HL-60 (cell line): ENCODE measurements around the gene DPYSL4.

Experiments used
- DNase-seq, 2 experiments: peaks; one replicate each; pipeline ENCODE4 v3.0.0-alpha.2; 2010 to 2020; ENCODE audit warnings: low read depth in 1 of 2, low spot score in 1 of 2
- H3K27ac ChIP-seq: fragments of 250-450 bp; sonication (Bioruptor Pico); replicated peaks from 2 replicates; pipeline ENCODE4 v1.5.1; 2020; ENCODE audit warnings: mild to moderate bottlenecking, moderate library complexity
- H3K27me3 ChIP-seq: fragments of 250-450 bp; sonication (Bioruptor Pico); 2 replicates; pipeline ENCODE4 v1.5.1; 2021; ENCODE audit warnings: mild to moderate bottlenecking, moderate library complexity; ENCODE audit not compliant: insufficient read depth, poor library complexity, severe bottlenecking
- H3K4me3 ChIP-seq: replicated peaks from 2 replicates; pipeline ENCODE4 v1.5.1; 2011; ENCODE audit warnings: mild to moderate bottlenecking, control low read depth, low read length; ENCODE audit not compliant: insufficient read depth
- CTCF ChIP-seq: IDR thresholded peaks from one replicate; pipeline ENCODE4 v1.5.1; 2011; ENCODE audit warnings: low read length, control low read depth, inconsistent platforms; ENCODE audit not compliant: insufficient read depth
- GABPA ChIP-seq: IDR thresholded peaks from 2 replicates; pipeline ENCODE4 v1.6.1; 2012; ENCODE audit warnings: low read depth
- POLR2AphosphoS5 ChIP-seq: IDR thresholded peaks from 2 replicates; pipeline ENCODE4 v1.6.1; 2012; ENCODE audit warnings: low read depth
- REST ChIP-seq: IDR thresholded peaks from 2 replicates; pipeline ENCODE4 v1.6.1; 2012; ENCODE audit warnings: low read depth; ENCODE audit not compliant: insufficient replicate concordance
- SPI1 ChIP-seq: IDR thresholded peaks from 2 replicates; pipeline ENCODE4 v1.6.1; 2012; ENCODE audit warnings: low read depth, mild to moderate bottlenecking, borderline replicate concordance

Gene DPYSL4

GRCh38 chr10:132209130-132209529 is 22.4 kb downstream of the DPYSL4 start:
- no peak for DNase-seq
- no peaks in the 10 kb centered on the region for H3K27me3 ChIP-seq
- H3K27ac ChIP-seq = no peak overlapping the region
- TF ChIP-seq POLR2AphosphoS5 = no peak
- TF ChIP-seq SPI1 = no peak
- TF ChIP-seq REST = no peak
- no peak for TF ChIP-seq CTCF
- TF ChIP-seq GABPA = no peak
- H3K4me3 ChIP-seq = no peak overlapping the region

GRCh38 chr10:132209978-132210530 is 23.3 kb downstream of the DPYSL4 start:
- Histone ChIP-seq H3K27me3 (no peaks in the 10 kb centered on the region), H3K4me3 (no peak overlapping the region), H3K27ac (no peak overlapping the region)
- TF ChIP-seq REST = no peak
- TF ChIP-seq SPI1 = no peak
- TF ChIP-seq CTCF = no peak
- no peak for TF ChIP-seq POLR2AphosphoS5
- no peak for TF ChIP-seq GABPA
- DNase-seq = no peak

- Histone ChIP-seq H3K27me3 (no peaks in the 10 kb centered on the region), H3K27ac (no peak overlapping the region), H3K4me3 (no peak overlapping the region)
- no peak for DNase-seq
- TF ChIP-seq CTCF (no peak), REST (no peak), GABPA (no peak), SPI1 (no peak), POLR2AphosphoS5 (no peak)
Observed at GRCh38 chr10:132210766-132211165, 24.0 kb downstream of the DPYSL4 start.
